ENCODE data around the gene FBXO24. TPM values are rescaled to one million over a fixed set of nuclear protein-coding genes. Genes with fewer than 3 reads are reported as not detected.

Gene FBXO24
- total and polyA plus RNA-seq, 10 of the 15 experiments (the other 5 are each of a cell fraction or from before 2014, with no cell fraction given) = 0.11 to 0.96 (median 0.27) TPM; not detected in 4

DNA sequence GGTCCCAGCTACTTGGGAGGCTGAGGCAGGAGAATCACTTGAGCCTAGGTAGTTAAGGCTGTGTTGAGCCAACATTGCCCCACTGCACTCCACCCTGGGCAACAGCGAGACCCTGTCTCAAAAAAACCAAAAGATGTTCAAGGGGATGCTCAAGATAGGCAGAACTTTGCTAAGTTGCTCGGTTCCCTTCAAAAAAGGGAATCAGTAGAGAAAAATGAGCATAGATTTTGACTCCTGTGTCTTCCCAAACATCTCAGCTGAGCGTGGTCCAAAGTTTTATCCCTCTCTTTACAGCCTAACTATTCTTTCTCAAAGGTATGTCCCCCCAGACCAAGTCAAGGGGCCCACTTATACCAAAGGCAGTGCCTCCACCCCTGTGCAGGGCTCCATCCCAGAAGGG is 33.1 kb upstream of the FBXO24 start (continued):
- no peak for TF ChIP-seq RCOR1 (conservative IDR thresholded peaks at IDR 0.05; ENCODE audit: low read depth, low read length)
- no peak for TF ChIP-seq ZNF207 (IDR thresholded peaks at IDR 0.05; ENCODE audit: borderline replicate concordance)
- TF ChIP-seq SIN3A (IDR thresholded peaks at IDR 0.05; ENCODE audit: low read depth, low read length) = no peak
- TF ChIP-seq, protein P1, sequence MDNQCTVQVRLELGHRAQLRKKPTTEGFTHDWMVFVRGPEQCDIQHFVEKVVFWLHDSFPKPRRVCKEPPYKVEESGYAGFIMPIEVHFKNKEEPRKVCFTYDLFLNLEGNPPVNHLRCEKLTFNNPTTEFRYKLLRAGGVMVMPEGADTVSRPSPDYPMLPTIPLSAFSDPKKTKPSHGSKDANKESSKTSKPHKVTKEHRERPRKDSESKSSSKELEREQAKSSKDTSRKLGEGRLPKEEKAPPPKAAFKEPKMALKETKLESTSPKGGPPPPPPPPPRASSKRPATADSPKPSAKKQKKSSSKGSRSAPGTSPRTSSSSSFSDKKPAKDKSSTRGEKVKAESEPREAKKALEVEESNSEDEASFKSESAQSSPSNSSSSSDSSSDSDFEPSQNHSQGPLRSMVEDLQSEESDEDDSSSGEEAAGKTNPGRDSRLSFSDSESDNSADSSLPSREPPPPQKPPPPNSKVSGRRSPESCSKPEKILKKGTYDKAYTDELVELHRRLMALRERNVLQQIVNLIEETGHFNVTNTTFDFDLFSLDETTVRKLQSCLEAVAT (IDR thresholded peaks at IDR 0.05) = no peak
- TF ChIP-seq, protein P2, sequence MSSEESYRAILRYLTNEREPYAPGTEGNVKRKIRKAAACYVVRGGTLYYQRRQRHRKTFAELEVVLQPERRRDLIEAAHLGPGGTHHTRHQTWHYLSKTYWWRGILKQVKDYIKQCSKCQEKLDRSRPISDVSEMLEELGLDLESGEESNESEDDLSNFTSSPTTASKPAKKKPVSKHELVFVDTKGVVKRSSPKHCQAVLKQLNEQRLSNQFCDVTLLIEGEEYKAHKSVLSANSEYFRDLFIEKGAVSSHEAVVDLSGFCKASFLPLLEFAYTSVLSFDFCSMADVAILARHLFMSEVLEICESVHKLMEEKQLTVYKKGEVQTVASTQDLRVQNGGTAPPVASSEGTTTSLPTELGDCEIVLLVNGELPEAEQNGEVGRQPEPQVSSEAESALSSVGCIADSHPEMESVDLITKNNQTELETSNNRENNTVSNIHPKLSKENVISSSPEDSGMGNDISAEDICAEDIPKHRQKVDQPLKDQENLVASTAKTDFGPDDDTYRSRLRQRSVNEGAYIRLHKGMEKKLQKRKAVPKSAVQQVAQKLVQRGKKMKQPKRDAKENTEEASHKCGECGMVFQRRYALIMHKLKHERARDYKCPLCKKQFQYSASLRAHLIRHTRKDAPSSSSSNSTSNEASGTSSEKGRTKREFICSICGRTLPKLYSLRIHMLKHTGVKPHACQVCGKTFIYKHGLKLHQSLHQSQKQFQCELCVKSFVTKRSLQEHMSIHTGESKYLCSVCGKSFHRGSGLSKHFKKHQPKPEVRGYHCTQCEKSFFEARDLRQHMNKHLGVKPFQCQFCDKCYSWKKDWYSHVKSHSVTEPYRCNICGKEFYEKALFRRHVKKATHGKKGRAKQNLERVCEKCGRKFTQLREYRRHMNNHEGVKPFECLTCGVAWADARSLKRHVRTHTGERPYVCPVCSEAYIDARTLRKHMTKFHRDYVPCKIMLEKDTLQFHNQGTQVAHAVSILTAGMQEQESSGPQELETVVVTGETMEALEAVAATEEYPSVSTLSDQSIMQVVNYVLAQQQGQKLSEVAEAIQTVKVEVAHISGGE (CRISPR knock-in tag; IDR thresholded peaks at IDR 0.05) = no peak
- TF ChIP-seq SIX5 (IDR thresholded peaks at IDR 0.05; ENCODE audit: low read depth, low read length, severe bottlenecking) = no peak

DNA sequence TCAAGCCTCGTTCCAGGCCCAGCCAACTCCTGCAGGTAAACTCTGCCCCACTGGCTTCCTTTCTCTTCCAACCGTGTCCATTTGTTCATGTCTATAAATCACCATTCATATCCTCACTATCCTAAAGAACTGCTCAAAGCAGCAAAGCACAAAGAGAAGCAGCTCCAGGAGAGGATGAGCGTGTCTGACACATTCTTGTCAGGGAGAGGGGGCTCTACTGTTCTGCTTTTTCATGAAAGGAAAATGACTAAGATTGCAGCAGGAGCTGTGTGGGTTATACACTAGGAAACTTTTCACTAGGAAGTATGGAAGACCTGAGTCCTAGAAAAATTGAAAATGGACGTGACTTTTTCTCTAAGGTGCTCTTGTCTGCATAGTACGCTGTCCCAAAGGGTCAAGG is 30.4 kb upstream of the FBXO24 start:
- DNase-seq (ENCODE audit: low read depth, low spot score) (no peak), ATAC-seq (no peak), FAIRE-seq (no peak)
- TF ChIP-seq SMAD1 (IDR thresholded peaks at IDR 0.05; ENCODE audit: low read depth, partially characterized antibody) (no peak), CHD4 (IDR thresholded peaks at IDR 0.05) (no peak), SRF (IDR thresholded peaks at IDR 0.05; ENCODE audit: low read depth in 2 of 2, low read length in 2 of 2) (no peak), FOS (IDR thresholded peaks at IDR 0.05; ENCODE audit: borderline replicate concordance, extremely low read depth, insufficient read length) (no peak)
- TF ChIP-seq, protein P3, sequence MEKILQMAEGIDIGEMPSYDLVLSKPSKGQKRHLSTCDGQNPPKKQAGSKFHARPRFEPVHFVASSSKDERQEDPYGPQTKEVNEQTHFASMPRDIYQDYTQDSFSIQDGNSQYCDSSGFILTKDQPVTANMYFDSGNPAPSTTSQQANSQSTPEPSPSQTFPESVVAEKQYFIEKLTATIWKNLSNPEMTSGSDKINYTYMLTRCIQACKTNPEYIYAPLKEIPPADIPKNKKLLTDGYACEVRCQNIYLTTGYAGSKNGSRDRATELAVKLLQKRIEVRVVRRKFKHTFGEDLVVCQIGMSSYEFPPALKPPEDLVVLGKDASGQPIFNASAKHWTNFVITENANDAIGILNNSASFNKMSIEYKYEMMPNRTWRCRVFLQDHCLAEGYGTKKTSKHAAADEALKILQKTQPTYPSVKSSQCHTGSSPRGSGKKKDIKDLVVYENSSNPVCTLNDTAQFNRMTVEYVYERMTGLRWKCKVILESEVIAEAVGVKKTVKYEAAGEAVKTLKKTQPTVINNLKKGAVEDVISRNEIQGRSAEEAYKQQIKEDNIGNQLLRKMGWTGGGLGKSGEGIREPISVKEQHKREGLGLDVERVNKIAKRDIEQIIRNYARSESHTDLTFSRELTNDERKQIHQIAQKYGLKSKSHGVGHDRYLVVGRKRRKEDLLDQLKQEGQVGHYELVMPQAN (conservative IDR thresholded peaks at IDR 0.05) = no peak
- Histone ChIP-seq H3K79me2 (ENCODE audit: control insufficient read depth, insufficient read depth, low read length) (no peaks in the 10 kb centered on the region), H3K27me3 (replicated peaks in 1 of 2; ENCODE audit: control insufficient read depth in 2 of 2, insufficient read depth in 2 of 2, low read length in 1 of 2) (no peaks in the 10 kb centered on the region), H3K9me3 (replicated peaks; ENCODE audit: control insufficient read depth, insufficient read depth, low read length) (no peaks in the 10 kb centered on the region), H4K20me1 (ENCODE audit: control insufficient read depth, insufficient read depth) (no peaks in the 10 kb centered on the region), H3K36me3 (ENCODE audit: control insufficient read depth in 2 of 2, insufficient read depth in 2 of 2, low read length in 1 of 2) (peaks cover 19 to 53% of the 10 kb centered on the region in 2 experiments), H3K4me3 (no peak overlapping the region), H3K27ac (ENCODE audit: control insufficient read depth, insufficient read depth) (no peak overlapping the region), H2AFZ (ENCODE audit: control insufficient read depth, low read depth, low read length) (no peak overlapping the region), H3K4me2 (ENCODE audit: control insufficient read depth, insufficient read depth) (no peak overlapping the region), H3K9ac (ENCODE audit: control insufficient read depth, insufficient read depth, low read length) (no peak overlapping the region), H3K4me1 (ENCODE audit: control insufficient read depth, insufficient read depth, low read length) (no peaks in the 10 kb centered on the region; the same call in 1 of the 2 replicates)
- no TSS peak for BruUV-seq (replicated peaks)
- SMC1A ChIA-PET (ENCODE audit: uncharacterized antibody, unreplicated experiment) = interaction anchor here (0.9 to 8.5 kb wide), 3 partner anchors 8 to 102 kb away, joined by 4 to 127 read pairs (median 5); no protein-coding TSS in a partner anchor
- CTCF ChIA-PET = interaction anchor here (0.6 to 2.0 kb wide), 2 partner anchors 8 to 80 kb away, joined by 3 to 12 read pairs; no protein-coding TSS in a partner anchor
- WGBS (ENCODE audit: insufficient coverage, insufficient replicate concordance, low lambda C conversion rate, missing lambda C conversion rate) = 70% methylated on average over 5 of the region's 5 CpGs
- in situ Hi-C loops (cut with MboI) = loop anchor here (5.0 kb wide), 1 partner anchor 83 kb away; no protein-coding TSS in a partner anchor
- intact Hi-C loops (cut with micrococcal nuclease; ENCODE audit: unreplicated experiment) = no loop called here
- RAD21 ChIA-PET (ENCODE audit: unreplicated experiment) = interaction anchor here (1.0 kb wide), 1 partner anchor 30 kb away, joined by 3 read pairs; the partner anchor contains the start of genes FBXO24 and LRCH4
- POLR2A ChIA-PET = interaction anchor here (0.5 to 3.1 kb wide), 5 partner anchors 8 to 77 kb away, joined by 3 to 12 read pairs (median 5); partner anchors contain the start of gene TSC22D4

Measured in GM12878 (cell line).